Endothelial cell of umbilical vein (primary cell): Measurements from ENCODE around the gene PKN1. TPM values are rescaled to one million over a fixed set of nuclear protein-coding genes. Genes with fewer than 3 reads are reported as not detected.
A peak's percentile ranks its signal among the peaks of the same experiment; 100 is the strongest.

Source experiments
- BruUV-seq: library from RNA; stranded (reverse); fragments of 400-500 nt; replicated peaks from 2 replicates; lab custom pipeline; 2021; lab: Mats Ljungman, UMichigan
- CTCF ChIA-PET: fragments of 300-600, 350-600 bp; sonication (Branson Sonifier 250); formaldehyde crosslinking; loops from one replicate; lab custom pipeline; 2021; ENCODE audit warnings: antibody characterized with exemption, inconsistent platforms; lab: Charles Lee
- POLR2A ChIA-PET: fragments of 300-600, 350-600 bp; sonication (Branson Sonifier 250); formaldehyde crosslinking; loops from one replicate; lab custom pipeline; 2021; ENCODE audit warnings: antibody characterized with exemption, inconsistent platforms; lab: Charles Lee
- DNase-seq: peaks from one replicate; pipeline ENCODE4 v3.0.0-alpha.2; 2011; ENCODE audit warnings: low read depth, low spot score
- FAIRE-seq: peaks from 2 replicates; lab custom pipeline; 2011; peaks lifted over from hg19 to GRCh38; lab: Jason Lieb, UNC
- H2AFZ ChIP-seq: 2 replicates; pipeline ENCODE4 v1.6.0; 2012; ENCODE audit warnings: low read depth, low read length, control low read depth, inconsistent platforms
- H3K27ac ChIP-seq: 2 replicates; pipeline ENCODE4 v1.5.1; 2011; ENCODE audit warnings: low read depth, mild to moderate bottlenecking, control low read depth, low read length, moderate library complexity; ENCODE audit not compliant: insufficient read depth
- H3K27me3 ChIP-seq, 2 experiments: 2 replicates each; pipeline versions ENCODE4 v1.6.0 to v1.6.1; 2011; ENCODE audit warnings: low read length in 2 of 2, mixed read lengths in 1 of 2; ENCODE audit not compliant: control insufficient read depth in 2 of 2, insufficient read depth in 2 of 2
- H3K36me3 ChIP-seq, 2 experiments: 2 replicates in 1 of 2; 3 replicates in 1 of 2; pipeline ENCODE4 v1.5.1; 2011; ENCODE audit warnings: low read length in 2 of 2, mild to moderate bottlenecking in 1 of 2, moderate library complexity in 1 of 2; ENCODE audit not compliant: control insufficient read depth in 2 of 2, insufficient read depth in 2 of 2; ENCODE audit errors: extremely low read depth in 1 of 2
- H3K4me1 ChIP-seq: 3 replicates; pipeline ENCODE4 v1.5.1; 2011; ENCODE audit warnings: mild to moderate bottlenecking, low read length; ENCODE audit not compliant: control insufficient read depth, insufficient read depth; ENCODE audit errors: extremely low read depth
- H3K4me2 ChIP-seq: 2 replicates; pipeline ENCODE4 v1.6.1; 2011; ENCODE audit warnings: low read length, control low read depth, mixed read lengths; ENCODE audit not compliant: insufficient read depth
- H3K4me3 ChIP-seq, 3 experiments: fragments of 200-600 bp in 1 of 3; sonication (generic), shearing (Covaris generic) in 1 of 3; replicated peaks in 1 of 3; 2 replicates each; pipeline ENCODE4 v1.5.1; 2011 to 2016; ENCODE audit warnings: control low read depth in 3 of 3, low read length in 3 of 3, mild to moderate bottlenecking in 2 of 3, inconsistent platforms in 1 of 3, low read depth in 1 of 3, moderate library complexity in 1 of 3; ENCODE audit not compliant: insufficient read depth in 1 of 3
- H3K79me2 ChIP-seq: 2 replicates; pipeline ENCODE4 v1.6.0; 2012; ENCODE audit warnings: low read length, inconsistent platforms; ENCODE audit not compliant: control insufficient read depth, insufficient read depth
- H3K9ac ChIP-seq: replicated peaks from 2 replicates; pipeline ENCODE3; 2011; ENCODE audit warnings: low read length, control low read depth; ENCODE audit not compliant: insufficient read depth; ENCODE audit errors: extremely low read depth
- H3K9me1 ChIP-seq: replicated peaks from 3 replicates; pipeline ENCODE4 v1.6.0; 2011; ENCODE audit warnings: mild to moderate bottlenecking, low read length; ENCODE audit not compliant: control insufficient read depth, insufficient read depth; ENCODE audit errors: extremely low read depth
- H3K9me3 ChIP-seq: replicated peaks from 2 replicates; pipeline ENCODE4 v1.5.1; 2012; ENCODE audit warnings: low read length, inconsistent platforms; ENCODE audit not compliant: control insufficient read depth, insufficient read depth
- H4K20me1 ChIP-seq: replicated peaks from 2 replicates; pipeline ENCODE3; 2011; ENCODE audit warnings: mild to moderate bottlenecking, low read length; ENCODE audit not compliant: control insufficient read depth, insufficient read depth; ENCODE audit errors: extremely low read depth
- EZH2 ChIP-seq: IDR thresholded peaks from 2 replicates; pipeline ENCODE4 v1.6.1; 2012; ENCODE audit warnings: borderline replicate concordance, low read depth, mild to moderate bottlenecking, moderate library complexity, low read length, inconsistent platforms; ENCODE audit not compliant: severe bottlenecking
- FOS ChIP-seq: IDR thresholded peaks from 2 replicates; pipeline ENCODE4 v1.6.1; 2011; ENCODE audit warnings: mild to moderate bottlenecking, low read length, moderate library complexity, borderline replicate concordance; ENCODE audit not compliant: insufficient read depth
- GATA2 ChIP-seq: IDR thresholded peaks from 2 replicates; pipeline ENCODE4 v1.7.0; 2011; ENCODE audit warnings: low read depth, mild to moderate bottlenecking, moderate library complexity, mixed read lengths, low read length; ENCODE audit not compliant: insufficient read length, insufficient read depth
- JUN ChIP-seq: IDR thresholded peaks from 2 replicates; pipeline ENCODE4 v1.6.1; 2011; ENCODE audit warnings: borderline replicate concordance, low read depth; ENCODE audit not compliant: insufficient read length, insufficient read depth
- MAX ChIP-seq: IDR thresholded peaks from 2 replicates; pipeline ENCODE4 v1.6.1; 2011; ENCODE audit not compliant: insufficient read depth, insufficient read length
- MYC ChIP-seq: IDR thresholded peaks from one replicate; pipeline ENCODE4 v1.6.1; 2011; ENCODE audit warnings: mild to moderate bottlenecking, low read depth, low read length
- dilution Hi-C: fragments of 300-500 bp; cut with MboI; formaldehyde crosslinking; loops from one replicate; pipeline ENCODE4 v1.15.0; 2019; ENCODE audit warnings: low sequenced_read_pairs; ENCODE audit not compliant: extremely low pct_ligation_motif_present
- intact Hi-C: fragments of 100-400 bp; cut with micrococcal nuclease; formaldehyde crosslinking; loops from one replicate; pipeline ENCODE4 v1.10.0; 2022
- polyA plus RNA-seq, 4 experiments: library from polyadenylated mRNA; depleted of rRNA in 3 of 4; stranded (reverse) in 3 of 4; unstranded in 1 of 4; fragments of >200 nt; gene quantifications; 2 replicates each; pipeline versions ENCODE4 v1.2.1 to v1.2.3, GENCODE V29; 2011 to 2012; ENCODE audit warnings: missing spikeins in 1 of 4
- total RNA-seq: library from RNA; stranded (reverse); gene quantifications from 2 replicates; pipeline ENCODE4 v1.2.3, GENCODE V29; 2021

The PKN1 gene
- total and polyA plus RNA-seq, 2 donors (not counting 3 experiments of a cell fraction or from before 2014, with no cell fraction given), result 148 to 302 TPM

GRCh38 chr19:14408491-14409145, 24.5 kb upstream of the PKN1 start:
- TF ChIP-seq MYC, result no peak
- TF ChIP-seq MAX, result no peak
- H3K4me1 ChIP-seq, result no peaks in the 10 kb centered on the region
- FAIRE-seq (no peak), DNase-seq (no peak)
- H3K9ac ChIP-seq, result no peak overlapping the region
- no TSS peak for BruUV-seq
- no peak overlapping the region for H3K4me2 ChIP-seq
- POLR2A ChIA-PET, result no interaction called here
- dilution Hi-C loops, result no loop called here
- H3K9me3 ChIP-seq, result no peaks in the 10 kb centered on the region
- no peaks in the 10 kb centered on the region for H4K20me1 ChIP-seq
- H3K4me3 ChIP-seq, result no peak overlapping the region
- peaks cover 31% of the 10 kb centered on the region for H3K79me2 ChIP-seq
- H3K9me1 ChIP-seq, result no peaks in the 10 kb centered on the region
- no peak overlapping the region for H2AFZ ChIP-seq
- intact Hi-C loops, result no loop called here
- CTCF ChIA-PET, result no interaction called here
- no peaks in the 10 kb centered on the region for H3K27me3 ChIP-seq
- H3K36me3 ChIP-seq, result peaks cover 34 to 61% of the 10 kb centered on the region in 2 experiments
- H3K27ac ChIP-seq, result no peak overlapping the region

- H3K79me2 ChIP-seq, result peaks cover 39% of the 10 kb centered on the region
- H3K4me2 ChIP-seq, result no peak overlapping the region
- H3K9me1 ChIP-seq, result no peaks in the 10 kb centered on the region
- no peaks in the 10 kb centered on the region for H3K9me3 ChIP-seq
- CTCF ChIA-PET, result interaction anchor here (0.9 to 2.6 kb wide), 2 partner anchors 48 to 61 kb away, joined by 4 to 8 read pairs; no protein-coding TSS in a partner anchor
- FAIRE-seq (no peak), DNase-seq (no peak)
- H3K36me3 ChIP-seq, result peaks cover 34 to 61% of the 10 kb centered on the region in 2 experiments
- no peaks in the 10 kb centered on the region for H4K20me1 ChIP-seq
- H3K4me3 ChIP-seq, result no peak overlapping the region
- POLR2A ChIA-PET, result no interaction called here
- H3K4me1 ChIP-seq, result peaks cover 3% of the 10 kb centered on the region
- H3K9ac ChIP-seq, result no peak overlapping the region
- TSS peak; percentile 54 for BruUV-seq
- dilution Hi-C loops, result no loop called here
- no peak for TF ChIP-seq GATA2
- TF ChIP-seq EZH2, result no peak
- no peak for TF ChIP-seq FOS
- TF ChIP-seq MAX, result no peak
- TF ChIP-seq JUN, result no peak
- no peak overlapping the region for H3K27ac ChIP-seq
- no peaks in the 10 kb centered on the region for H3K27me3 ChIP-seq
- H2AFZ ChIP-seq, result no peak overlapping the region
- intact Hi-C loops, result no loop called here
These were observed 23.7 kb upstream of the PKN1 start for GRCh38 chr19:14409146-14410023.
